Myocyte (in vitro differentiated cells): ENCODE data around the gene SMC1B. TPM values are rescaled to one million over a fixed set of nuclear protein-coding genes. Genes with fewer than 3 reads are reported as not detected.
"Not testable (repeated sequence)": the region's sequence is repeated elsewhere in the genome, so short reads cannot be mapped to it uniquely, and the experiment has no call there.

Experiments used
- DNase-seq: peaks from one replicate; pipeline ENCODE4 v3.0.0-alpha.2; 2012; ENCODE audit warnings: low read depth
- total RNA-seq: library from RNA; depleted of rRNA; stranded (reverse); fragments of >200 nt; gene quantifications from 2 replicates; pipeline ENCODE4 v1.2.3, GENCODE V29; 2014

SMC1B gene
- total RNA-seq, 1 donor from 2014 or later = not detected

DNA sequence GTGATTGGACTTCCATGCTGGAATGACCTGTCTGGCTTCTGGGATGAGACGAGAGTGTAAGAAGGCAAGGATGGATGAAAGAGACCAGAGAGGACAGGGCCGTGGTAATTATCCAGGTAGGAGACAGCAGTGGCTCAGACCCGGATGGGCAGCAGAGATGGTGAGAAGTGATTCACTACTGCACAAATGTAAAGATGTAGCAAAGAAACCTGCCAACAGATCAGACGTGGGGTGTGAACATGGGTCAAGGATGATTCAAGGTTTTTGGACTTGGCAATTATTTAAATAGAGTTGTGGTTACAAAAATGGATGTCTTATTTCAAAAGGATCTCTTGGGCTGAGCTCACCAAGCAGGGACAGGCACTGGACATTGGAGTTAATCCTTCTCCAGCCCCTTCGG lies 32.8 kb upstream of the SMC1B start:
- DNase-seq = no peak

DNA sequence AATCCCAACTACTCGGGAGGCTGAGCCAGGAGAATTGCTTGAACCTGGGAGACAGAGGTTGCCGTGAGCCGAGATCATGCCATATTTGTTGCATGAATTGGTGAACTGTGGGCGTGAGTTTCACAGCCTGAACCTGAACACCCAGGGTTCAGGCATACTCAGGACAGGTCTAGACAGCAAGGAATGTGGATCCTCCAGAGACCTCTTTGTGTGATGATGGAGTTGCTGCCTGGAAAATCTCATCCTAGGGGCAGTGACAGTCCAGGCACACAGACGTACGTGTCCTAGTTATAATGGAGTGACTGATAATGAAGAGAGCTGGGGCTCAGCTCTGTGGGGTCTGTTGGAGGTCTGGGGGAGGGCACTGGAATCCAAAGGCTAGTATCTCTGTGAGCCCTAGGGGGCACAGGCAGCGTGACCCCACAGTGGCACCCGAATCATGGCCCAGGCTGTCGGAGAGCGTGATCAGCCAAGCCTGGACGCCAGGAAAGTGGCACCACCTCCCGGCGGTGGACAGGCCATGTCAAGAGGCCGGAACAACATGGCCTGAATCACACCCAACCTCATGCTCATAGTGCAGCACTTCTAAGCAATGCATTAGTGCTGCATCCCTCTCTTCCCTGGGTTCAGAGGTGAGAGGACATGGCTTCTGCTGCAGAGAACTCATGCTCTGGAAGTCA lies 31.8 kb upstream of the SMC1B start:
- DNase-seq = no peak

DNA sequence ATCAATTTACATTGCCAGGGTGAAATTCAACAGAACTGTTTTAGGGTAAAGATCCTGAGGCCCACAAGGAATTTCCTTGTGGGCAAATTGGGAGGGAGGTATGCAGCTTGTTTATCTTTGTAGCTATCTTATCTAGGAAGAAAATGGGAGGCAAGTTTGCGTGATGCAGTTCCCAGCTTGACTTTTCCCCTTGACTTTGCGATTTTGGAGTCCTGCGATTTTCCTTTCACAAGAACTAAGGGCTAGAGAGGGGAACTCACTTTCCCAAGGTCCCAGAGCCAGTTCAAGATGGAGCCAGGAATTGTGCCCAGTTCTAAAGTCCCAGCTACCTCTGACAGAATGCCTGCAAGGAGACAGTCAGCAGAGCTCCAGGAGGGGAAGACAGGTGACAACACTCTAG lies 30.8 kb upstream of the SMC1B start:
- DNase-seq = no peak

DNA sequence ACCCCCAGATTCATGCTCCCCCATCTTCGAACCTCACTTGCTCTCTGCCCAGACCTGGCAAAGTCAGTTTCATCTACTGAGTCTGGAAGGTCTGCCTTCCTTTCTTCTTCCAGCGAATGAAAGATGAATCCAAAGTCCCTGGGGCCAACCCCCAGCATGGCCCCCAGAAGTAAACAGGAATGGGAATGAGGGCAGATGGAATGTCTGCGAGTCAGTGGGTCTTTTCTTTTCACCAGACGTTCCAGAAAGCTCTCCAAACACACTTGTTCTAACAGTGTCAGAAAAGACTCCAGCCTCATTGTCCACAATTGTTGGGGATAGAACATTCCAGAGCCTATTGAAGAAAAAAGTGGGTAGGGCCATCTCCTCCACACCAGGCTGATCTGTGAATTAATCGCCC lies 28.7 kb upstream of the SMC1B start:
- DNase-seq = no peak

DNA sequence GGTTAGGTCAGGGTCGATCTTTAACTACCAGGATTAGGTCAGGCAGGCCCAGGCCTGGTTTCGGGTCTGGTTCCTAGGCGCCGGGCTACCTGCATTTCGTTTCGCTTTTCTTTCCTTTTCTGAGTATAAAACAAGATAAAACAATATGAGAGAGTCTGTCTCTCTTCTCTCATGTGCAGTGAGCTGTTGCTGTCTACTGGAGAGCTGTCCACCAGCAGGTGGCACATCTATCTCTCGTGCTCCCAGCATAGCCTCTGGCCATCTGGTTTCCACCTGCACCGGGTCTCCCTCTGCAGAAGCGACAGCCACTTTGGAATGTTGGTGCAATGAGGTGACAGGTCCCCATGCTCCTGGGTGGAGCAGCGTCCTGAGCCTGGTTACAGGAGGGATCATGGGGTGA lies 27.7 kb upstream of the SMC1B start:
- peak; percentile 70 for DNase-seq

DNA sequence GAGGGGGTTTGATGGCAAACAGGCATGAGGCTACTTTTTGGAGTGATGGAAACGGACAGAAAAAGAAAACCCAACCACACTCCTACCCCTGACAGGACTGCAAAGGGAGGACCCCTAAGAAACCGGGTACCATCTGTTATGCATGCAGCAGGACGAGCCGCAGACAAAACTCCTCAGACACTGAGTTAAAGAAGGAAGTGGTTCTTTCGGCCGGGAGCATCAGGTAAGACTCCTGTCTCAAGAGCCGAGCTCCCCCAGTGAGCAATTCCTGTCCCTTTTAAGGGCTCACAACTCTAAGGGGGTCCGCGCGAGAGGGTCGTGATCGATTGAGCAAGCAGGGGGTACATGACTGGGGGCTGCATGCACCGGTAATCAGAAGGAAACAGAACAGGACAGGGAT lies 27.3 kb upstream of the SMC1B start:
- not testable (repeated sequence) for DNase-seq

DNA sequence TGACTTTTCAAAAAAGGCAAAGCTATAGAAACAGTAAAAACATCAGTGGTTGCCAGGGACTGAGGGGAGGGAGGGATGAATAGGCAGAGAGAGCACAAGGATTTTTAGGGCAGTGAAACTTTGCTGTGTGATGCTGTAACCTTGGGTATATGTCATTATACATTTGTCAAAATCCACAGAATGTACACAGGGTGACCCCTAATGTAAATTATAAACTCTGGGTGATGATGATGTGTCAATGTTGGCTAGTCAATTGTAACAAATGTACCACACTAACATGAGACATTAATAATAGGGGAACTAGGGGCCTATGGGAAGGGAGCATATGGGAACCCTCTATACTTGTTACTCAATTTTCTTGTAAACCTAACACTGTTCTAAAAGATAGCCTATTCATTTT lies 24.9 kb upstream of the SMC1B start:
- DNase-seq = no peak

DNA sequence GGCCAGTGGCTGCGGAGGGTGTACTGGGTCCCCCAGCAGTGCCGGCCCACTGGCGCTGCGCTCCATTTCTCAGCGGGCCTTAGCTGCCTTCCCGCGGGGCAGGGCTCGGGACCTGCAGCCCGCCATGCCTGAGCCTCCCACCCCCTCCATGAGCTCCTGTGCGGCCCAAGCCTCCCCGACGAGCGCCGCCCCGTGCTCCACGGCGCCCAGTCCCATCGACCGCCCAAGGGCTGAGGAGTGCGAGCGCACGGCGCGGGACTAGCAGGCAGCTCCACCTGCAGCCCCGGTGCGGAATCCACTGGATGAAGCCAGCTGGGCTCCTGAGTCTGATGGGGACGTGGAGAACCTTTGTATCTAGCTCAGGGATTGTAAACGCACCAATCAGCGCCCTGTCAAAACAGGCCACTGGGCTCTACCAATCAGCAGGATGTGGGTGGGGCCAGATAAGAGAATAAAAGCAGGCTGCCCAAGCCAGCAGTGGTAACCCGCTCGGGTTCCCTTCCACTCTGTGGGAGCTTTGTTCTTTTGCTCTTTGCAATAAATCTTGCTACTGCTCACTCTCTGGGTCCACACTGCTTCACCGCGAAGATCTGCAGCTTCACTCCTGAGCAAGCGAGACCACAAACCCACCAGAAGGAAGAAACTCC lies 23.6 kb upstream of the SMC1B start:
- DNase-seq = not testable (repeated sequence)

DNA sequence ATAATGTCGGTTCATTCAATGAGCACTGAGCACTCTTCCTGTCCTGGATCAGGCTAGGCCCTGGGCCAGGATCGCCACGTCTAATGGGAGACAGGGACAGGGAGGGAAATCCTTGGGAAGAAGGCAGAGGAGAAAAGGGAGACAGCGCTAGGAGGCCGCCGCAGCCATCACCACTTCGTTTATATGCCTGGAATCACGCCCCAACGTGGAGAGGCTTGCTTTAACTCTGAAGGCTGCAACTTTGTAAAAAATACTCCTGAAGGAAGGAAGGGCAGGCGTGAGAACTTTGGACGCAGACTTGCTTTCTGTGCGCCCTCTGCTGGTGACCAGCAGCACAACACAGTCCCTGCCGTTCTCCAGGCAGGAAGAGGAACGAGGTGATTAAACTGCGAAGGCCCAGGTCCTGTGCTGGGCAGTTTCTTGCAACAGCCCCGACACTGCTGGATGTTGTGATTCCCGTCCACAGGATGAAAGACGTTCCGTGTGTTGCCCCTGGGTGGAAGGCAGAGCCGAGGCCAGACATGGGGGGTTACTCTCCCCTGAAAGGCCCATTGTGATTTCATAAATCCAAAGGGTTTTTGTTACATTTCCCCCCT lies 22.2 kb upstream of the SMC1B start:
- peak; percentile 85 for DNase-seq

DNA sequence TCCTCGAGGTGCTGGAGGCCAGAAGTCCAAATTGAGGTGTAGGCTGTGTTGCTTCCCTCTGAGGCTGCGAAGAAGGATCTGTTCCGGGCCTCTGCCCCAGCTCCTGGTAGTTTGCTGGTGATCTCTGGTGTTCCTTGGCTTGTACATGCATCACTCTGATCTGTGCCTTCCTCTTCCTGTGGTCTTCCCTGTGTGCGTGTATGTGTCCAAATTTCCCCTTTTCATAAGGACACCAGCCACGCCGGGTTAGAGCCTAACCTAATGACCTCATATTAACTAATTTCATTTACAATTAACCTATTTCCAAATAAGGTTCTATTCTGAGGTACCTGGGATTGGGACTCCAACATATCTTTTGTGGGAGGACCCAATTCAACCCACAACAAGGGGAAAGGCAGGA lies 21.6 kb upstream of the SMC1B start:
- no peak for DNase-seq

DNA sequence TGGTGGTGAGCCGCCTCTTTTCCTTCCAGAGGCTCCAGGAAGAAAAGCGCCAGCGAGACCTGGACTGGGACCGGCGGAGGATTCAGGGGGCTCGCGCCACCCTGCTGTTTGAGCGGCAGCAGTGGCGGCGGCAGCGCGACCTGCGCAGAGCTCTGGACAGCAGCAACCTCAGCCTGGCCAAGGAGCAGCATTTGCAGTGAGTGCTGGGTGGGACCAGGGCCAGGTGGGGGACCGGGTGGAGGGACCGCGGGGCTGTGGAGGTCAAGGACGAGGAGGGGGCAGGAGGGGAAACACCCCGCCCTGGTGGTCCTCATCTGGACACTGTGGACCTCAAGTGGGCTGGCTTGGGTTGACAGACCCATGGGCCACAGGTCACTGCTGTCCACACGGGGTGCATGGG lies 17.5 kb upstream of the SMC1B start:
- DNase-seq = no peak

DNA sequence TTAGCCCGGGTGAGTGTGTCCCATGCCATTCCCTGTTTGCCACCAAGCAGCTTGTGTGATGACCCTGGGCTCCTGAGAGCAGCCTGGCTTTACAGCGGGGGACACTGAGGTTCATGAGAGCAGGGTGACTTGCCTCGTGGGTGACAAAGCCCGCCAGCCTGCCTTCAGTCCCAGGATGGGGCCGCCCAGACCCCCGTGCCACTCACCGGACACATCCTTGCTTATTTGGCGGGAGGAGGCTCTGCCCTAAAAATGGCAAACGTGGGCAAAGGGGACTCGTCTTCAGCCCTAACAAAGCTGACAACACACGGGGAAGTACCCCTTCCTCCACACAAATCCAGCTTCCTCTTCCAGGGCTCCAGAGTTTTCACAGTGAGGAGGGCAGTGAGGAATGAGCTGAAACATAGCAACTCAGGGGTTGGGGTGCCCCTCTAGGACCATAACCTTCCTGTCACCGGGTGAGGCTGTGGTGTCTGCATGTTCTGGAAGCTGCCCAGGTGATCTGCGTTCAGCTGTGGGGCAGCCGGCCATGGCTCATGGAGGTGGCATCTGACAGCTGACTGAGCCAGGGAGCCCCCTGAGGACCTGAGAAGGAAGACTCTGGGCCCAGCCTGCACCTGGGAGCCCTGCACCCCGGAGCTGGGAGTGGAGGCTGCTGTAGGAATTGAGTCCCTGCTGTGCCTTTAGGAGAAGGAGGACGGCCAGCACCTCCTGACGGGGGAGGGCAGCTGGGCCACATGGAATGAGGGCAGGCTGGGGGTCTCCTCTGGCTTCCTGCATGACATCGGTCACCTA lies 16.8 kb upstream of the SMC1B start:
- no peak for DNase-seq

DNA sequence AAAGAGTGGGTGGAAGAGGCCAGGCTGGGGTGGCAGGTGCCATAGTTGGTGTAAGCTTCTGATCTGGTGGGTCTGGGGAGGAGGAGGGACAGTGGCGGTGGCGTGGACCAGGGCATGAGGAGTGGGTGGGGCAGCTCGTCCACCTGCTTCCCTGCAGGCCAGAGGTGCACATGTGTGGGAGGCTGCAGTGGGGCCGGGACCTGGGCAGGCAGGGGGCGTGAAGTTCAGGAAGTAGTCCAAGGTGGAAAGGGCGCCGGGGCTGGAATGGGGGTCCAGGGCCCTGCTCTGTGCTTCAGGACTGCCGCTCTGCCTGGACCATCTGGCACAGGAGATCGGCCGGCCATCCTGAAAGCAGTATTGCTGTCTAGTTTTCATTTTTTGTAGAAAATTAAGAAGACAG lies 16.0 kb upstream of the SMC1B start:
- DNase-seq = no peak

DNA sequence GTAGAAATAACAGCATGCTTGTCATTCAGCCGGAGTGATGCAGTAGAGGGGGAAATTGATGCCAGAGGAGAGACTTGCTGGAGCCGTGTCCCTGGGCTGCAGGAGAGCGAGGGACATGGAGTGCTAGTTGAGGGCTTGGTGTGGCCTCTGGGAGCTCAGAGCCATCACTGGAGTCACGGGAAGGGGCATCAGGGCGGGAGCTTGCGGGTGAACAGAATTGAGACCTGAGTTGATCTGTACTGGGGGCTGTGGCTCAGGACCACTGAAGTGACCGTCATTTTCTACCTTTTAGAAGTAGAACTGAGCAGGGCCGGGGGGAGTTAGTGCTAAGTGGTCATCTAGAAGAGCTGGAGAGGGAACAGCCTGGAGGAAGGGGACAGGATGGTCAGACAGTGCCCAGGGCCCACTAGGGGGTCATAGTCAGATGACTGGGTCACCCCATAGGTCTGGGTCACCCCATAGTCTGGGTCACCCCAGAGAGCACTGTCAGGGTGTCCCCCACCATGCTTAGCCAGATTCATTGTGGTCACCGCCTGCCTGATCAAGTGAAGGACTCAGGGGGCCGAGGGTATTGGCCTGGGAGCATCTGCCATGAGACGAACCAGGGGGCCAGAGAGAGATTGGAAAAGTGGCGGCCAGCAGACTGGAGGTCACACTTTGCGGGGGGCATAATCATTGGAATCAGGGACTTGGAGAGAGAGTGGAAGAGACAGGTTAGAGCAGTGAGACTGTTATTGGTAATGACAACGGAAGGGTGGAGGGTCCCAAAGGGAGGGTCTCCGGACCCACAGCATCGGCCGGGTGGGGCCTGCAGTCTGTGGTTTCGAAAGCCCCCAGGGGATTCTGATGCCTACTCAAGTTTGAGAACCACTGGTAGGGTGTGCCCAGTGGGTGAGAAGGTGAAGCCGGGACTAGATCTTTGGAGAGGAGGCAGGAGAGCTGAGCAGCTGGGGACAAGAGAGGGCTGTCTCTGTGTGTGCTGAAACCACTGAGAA lies 15.3 kb upstream of the SMC1B start:
- no peak for DNase-seq

DNA sequence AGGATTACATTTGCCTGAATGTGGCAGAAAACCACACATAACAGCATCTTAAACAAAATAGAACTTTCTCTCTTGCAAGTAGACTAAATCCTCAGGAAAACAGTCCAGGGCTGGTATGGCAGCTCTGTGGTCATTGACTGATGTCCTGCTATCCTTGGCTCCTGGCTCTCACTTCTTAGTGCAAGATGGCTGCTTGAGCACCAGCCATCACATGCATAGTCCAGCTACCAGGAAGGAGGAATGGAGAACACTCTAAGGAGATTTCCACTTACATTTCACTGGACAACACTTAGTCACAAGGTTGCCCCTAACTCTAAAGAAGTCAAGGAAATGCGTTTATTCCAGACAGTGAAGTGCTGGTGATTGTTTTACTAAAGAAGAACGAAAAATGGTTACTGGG lies 13.7 kb upstream of the SMC1B start:
- DNase-seq = no peak

DNA sequence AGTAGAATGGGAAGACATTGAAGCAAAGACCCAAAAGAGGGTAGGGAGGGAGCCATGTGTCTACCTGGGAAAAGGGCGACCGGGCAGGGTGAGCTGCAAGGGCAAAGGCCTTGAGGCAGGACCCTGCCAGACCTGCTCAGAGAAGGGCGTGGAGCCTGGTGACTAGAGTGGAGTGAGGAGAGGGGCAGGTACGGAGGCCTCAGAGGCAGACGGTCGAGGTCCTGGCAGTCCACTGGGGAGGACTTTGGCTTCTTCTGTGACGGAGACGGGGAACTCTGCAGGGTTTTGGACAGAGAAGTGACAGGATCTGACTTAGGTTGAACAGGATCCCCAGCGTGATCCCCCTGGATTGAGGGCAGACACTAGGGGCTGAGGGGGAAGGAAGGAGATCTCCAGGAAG lies 13.0 kb upstream of the SMC1B start:
- no peak for DNase-seq

DNA sequence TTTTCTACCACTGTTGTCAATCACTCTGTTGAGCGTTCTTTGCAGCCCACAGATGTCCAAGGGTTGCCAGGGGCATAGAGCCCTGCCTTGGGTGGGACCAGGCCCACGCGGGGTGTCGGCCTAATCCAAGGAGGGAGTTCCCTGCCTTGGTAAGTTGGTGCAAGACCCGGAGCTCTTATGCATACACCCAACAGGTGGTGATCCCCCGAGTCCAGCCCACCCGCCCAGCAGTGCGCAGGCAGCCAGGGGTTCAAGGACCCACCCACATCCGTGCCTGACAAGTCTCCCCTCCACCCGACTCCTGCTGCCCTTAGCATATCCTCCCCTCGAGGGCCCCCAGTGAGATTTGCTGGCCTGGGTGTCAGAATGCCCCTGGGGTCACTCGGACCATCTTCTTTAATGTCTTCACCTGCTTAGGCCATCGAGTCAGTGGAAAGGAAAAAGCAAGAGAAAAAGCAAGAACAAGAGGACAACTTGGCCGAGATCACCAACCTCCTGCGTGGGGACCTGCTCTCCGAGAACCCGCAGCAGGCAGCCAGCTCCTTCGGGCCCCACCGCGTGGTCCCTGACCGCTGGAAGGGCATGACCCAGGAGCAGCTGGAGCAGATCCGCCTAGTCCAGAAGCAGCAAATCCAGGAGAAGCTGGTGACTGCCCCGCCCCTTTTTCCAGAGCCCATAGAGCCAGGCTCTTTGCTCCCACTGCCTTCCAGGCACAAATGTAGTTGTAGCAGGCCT lies 12.3 kb upstream of the SMC1B start:
- no peak for DNase-seq

DNA sequence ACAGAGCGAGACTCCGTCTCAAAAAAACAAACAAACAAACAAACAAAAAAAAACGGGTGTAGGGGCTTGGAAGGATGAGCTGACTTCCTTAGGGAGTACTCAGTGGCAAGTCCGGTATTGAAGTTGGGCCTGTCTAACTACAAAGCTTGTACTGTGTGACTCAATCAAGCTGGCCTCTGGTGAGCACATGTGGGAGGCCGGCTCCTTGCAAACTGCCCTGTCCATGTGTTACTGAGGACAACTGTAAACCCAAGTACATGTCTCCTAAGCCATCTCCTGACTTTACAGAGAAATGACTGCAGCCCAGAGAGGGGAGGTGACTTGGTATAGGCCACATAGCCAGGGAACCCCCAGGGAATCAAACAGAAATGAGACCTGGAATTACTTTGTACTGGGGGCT lies 11.7 kb upstream of the SMC1B start:
- DNase-seq = peak; percentile 16

DNA sequence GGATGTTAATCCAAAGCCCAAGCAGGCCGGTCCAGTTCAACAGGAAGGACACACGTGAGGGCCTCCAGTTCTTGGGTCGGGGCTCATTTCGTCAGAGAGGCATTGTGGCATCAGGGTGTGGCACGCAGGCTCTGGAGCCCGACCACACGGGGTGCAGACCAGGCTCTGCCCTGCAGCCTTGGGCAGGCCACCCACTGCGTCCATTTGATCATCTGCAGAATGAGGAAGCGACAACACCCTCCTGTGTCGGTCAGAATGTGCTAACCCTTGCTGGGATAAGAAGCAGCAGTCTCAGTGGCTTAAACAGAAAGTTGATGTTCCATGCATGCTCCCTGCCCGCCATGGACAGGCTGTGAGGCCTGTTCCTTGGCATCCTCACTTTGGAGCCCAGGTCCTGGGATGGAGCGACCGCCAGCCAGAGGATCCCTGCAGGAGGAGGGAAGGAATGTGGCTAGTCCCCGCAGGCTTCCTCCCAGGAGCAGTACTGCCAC lies 10.9 kb upstream of the SMC1B start:
- DNase-seq = no peak

DNA sequence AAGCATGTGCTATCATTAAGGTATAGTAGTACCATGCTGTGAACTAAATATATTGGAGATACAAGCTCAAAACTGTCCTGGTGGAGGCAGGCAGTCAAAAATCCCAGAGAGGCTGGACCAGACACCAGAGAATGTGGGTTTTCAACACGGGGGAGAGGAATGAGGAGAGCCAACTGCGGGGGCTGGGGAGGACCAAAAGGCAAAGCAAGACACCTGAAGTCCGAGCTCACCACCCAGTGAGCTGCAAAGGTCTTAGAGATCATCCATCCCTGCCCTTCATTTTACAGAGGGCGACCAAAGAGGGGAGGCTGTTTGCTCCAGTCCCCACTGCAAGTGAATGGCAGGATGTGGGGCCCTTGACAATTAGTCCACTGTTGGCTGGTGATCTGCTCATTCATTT lies 10.1 kb upstream of the SMC1B start:
- DNase-seq = no peak
